Activated CD8-positive, alpha-beta memory T cell treated with anti-CD3 and anti-CD28 coated beads for 48 hours (primary cell): ENCODE results near the gene BPIFB6.

Experiments used
- DNase-seq, 3 experiments: peaks; one replicate each; pipeline ENCODE4 v3.0.0-alpha.2; 2020; ENCODE audit warnings: low read depth in 2 of 3, low spot score in 2 of 3

BPIFB6 gene

GRCh38 chr20:33015700-33016580 is 15.5 kb upstream of the BPIFB6 start:
- no peak for DNase-seq

GRCh38 chr20:33016581-33017109 is 14.8 kb upstream of the BPIFB6 start:
- no peak for DNase-seq

DNA sequence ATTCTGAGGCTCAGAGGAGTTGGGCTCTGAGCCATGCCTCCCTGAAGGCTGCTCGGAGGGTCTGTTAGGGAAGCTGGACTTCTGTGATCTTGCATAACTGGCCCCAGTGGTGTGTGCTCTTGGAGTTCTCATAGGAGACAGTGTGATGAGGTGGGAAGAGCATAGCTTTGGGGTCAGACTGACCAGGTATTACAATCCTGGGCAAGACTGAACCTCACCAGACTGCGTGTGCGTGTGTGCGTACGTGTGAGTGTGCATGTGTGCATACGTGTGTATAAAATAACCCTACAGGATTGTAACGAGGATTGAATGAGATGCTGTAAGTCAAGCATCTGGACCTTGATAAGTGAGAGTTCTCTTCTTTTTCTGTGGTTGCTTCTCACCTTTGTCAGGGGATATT is 13.9 kb upstream of the BPIFB6 start:
- no peak for DNase-seq

- DNase-seq: no peak
These were observed 13.1 kb upstream of the BPIFB6 start for GRCh38 chr20:33018169-33018931.

DNA sequence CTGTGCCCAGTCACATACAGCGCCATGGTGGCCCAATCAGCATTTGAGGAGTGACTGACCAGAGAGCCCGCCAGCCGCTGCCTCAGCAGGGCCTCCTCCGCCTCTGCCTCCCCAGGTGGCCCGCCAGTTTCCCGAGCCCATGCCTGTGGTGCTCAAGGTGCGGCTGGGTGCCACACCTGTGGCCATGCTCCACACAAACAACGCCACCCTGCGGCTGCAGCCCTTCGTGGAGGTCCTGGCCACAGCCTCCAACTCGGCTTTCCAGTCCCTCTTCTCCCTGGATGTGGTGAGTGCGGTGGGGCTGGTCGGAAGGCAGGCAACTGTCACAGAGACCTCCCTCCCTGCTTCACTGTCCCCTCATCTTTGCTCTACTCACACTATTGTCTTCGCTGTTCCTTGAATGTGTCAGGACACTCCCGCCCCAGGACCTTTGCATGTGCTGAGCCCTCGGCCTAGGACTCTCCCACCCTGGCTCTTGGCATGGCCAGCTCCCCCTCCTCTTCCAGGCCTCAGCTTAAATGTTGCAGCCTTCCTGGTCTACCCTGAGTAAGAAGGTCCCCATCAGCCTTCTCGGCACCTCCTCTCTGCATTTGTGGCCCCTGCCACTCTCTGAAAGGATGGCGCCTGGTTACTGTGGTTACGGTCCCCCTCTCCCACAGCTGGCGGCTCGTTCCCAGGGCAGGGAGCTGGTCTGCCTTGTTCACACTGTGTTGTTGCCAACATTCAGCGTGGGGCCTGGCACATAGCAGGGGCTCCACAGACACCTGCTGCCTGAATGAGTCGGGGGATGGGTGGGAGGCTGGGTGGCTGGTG is 11.8 kb upstream of the BPIFB6 start:
- DNase-seq: no peak

- DNase-seq: no peak
These were observed 10.9 kb upstream of the BPIFB6 start for GRCh38 chr20:33020278-33021161.

DNA sequence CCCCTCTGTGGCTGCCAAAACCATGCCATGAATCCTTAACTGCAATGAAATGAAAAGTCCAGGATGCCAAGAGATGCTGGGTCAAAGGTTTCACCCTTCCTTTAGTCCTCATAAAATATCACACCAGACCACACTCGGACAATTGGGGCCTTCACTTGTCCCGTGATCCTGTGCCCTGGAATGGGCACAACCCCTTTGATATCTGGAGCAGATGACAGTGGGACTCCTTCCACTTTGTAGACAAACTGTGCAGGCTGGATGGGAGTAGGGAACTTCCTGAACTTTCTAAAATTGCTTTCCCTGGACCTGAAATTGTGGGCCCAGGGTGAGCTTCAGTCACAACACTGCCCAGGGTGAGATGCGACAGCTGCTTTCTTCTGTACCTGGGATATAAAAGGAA is 9.6 kb upstream of the BPIFB6 start:
- DNase-seq: no peak

DNA sequence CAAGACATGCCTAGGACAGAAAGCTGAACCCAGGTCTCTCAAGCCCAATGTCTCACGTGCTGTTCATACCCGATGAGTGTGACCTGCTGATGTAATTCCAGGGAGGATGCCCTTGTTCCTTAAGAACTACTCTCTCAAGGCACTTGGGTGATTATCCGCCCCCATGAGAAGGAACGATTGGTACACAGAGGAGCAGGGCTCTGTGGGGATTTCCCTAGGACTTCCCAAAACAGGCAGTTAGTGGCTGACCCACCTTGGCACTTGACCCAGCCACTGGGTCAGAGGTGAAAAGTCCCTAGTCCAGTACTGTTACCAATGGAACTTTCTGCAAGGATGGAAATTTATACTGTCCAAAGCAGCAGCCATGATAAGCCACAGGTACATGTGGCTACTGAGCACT is 9.2 kb upstream of the BPIFB6 start:
- DNase-seq: no peak

DNA sequence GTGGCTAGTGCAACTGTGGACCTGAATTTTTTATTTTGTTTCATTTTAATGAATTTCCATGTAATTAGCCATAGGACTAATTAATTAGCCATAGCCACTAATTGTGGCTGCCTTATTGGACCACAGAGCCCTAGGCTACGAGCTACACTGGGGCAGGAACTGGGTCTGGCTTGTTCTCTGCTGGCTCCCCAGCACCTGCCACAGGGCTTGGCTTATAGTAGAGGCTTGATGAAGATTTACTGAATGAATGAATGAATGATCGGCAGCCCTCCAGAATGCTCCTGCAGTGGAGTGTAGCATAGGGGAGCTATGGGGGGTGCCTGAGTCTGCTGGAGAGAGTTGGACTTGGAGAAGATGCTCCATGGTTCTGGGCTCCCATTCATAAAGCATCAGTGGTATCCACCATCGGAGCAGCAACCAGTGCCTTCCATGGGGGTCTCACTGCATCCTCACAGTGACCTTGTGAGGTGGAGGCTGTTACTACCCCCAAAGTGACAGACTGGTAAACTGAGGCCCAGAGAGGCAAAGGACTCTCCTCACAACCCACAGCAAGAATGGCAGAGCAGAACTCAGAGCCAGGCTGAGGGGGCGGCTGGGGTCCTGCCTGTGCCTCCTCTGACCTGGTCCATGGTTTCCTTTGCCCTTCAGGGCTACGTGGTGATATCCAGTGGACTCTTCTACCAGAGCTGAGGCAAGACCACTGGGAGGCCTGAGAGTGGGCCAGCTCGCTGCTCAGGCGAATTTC is 8.6 kb upstream of the BPIFB6 start:
- DNase-seq: no peak

GRCh38 chr20:33023439-33024242 is 7.8 kb upstream of the BPIFB6 start:
- DNase-seq: no peak

DNA sequence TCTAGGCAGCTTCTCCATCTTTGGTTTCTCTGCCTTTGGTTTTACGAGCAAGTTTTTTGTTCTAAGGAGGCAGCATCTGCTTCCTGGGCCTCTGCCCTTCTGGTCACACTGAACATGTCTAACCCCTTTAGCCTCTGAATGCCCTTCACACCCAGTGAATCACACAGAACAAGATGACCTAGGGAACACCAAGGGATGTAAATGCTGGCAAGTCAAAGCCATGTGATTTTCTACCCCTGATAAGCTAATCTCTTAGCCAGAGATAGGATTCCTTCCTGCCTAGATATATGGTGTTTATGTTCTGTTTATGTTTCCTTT is 7.2 kb upstream of the BPIFB6 start:
- DNase-seq: no peak

DNA sequence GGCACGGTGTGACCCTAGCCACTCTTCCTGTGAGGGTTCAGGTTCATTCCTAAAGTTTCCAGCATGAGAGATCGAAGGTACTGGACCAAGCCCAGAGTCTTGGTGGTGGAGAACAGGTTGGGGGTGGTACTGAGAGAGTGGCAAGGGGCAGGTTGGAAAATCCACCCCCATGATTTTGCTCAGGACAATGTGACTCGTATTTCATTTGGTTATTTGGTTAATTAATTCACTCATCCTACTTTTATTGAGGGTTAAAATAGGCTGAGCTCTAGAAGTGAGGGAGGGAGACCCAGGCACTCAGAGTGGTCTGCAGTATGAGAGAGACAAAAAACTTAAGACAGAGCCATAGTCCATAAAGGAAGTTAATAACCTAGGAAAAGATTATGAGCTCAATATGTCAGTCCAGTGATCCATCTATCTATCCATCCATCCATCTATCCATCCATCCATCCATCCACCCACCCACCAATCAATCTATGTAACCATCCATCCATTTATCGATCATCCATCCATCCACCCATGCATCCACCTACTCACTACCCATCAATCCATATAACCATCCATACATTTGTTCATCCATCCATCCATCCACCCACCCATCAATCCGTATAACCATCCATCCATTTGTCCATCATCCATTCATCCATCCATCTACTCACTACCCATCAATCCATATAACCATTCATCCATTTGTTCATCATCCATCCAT is 6.7 kb upstream of the BPIFB6 start:
- no peak for DNase-seq

GRCh38 chr20:33025318-33025876 is 6.1 kb upstream of the BPIFB6 start:
- DNase-seq: no peak

GRCh38 chr20:33026072-33026778 is 5.2 kb upstream of the BPIFB6 start:
- no peak for DNase-seq

DNA sequence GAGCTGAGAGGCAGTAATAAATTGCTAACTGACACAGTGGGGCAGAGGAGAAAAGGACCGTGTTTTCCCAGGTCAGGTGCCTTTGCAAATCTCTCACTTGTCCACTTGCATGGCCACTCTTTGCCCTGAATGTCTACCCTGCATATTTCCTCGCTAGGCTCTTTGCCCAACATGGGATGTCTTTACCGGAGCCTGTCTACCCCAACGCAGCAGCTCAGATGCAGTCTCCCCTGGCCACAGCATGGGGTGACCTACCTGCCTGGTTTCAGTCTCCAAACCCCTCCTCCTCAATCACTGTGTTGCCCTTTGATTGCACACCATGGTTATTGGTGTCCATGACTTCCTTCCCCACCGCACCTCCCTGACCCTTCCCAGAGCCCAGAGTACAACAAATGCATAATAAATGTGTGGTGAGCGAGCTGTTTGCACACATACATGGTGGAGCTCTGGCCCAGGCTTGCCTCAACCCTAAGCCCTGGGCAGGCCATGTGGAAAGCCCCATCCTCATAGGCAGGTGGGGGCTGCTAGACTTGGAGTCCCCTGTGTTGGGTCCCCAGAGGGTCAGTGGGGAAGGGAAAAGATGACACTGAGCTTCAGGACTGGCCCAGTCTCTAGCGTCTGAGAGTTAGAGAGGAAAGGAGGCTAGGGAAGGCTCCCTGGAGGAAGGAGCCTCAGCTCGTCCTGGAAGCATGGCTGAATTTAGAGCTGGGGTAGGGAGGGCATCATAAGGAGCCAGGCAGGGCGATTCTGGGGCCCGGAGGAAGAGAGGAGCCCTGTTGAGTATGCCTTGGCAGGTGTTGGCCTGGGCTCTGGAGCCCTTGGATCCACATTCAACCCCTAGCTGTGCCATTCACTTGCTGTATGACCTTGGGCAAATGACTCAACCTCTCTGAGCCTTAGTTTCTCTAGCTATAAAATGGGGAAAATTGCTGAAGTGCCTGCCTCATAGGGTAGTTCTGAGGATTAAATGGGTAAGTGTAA is 4.4 kb upstream of the BPIFB6 start:
- no peak for DNase-seq
